BJ (cell line): ENCODE data around the gene KATNB1. TPM values are rescaled to one million over a fixed set of nuclear protein-coding genes. Genes with fewer than 3 reads are reported as not detected.

Experiments used
- CTCF ChIA-PET: fragments of 350-600 bp; formaldehyde crosslinking; extraction: SDS; loops from one replicate; lab custom pipeline; 2021; ENCODE audit warnings: antibody characterized with exemption, inconsistent platforms; lab: Yijun Ruan, JAX
- POLR2A ChIA-PET: fragments of 300-600 bp; sonication (Branson Sonifier 250); formaldehyde crosslinking; extraction: SDS; loops from one replicate; lab custom pipeline; 2021; ENCODE audit warnings: antibody characterized with exemption; lab: Charles Lee
- DNase-seq: peaks from one replicate; pipeline ENCODE4 v3.0.0-alpha.2; 2011; ENCODE audit warnings: low read depth
- H3K27me3 ChIP-seq: 2 replicates; pipeline ENCODE4 v1.6.0; 2011; ENCODE audit warnings: low read length; ENCODE audit not compliant: control insufficient read depth, insufficient read depth
- H3K36me3 ChIP-seq: 2 replicates; pipeline ENCODE4 v1.5.1; 2011; ENCODE audit warnings: low read length; ENCODE audit not compliant: control insufficient read depth, insufficient read depth
- H3K4me3 ChIP-seq: 2 replicates; pipeline ENCODE4 v1.5.1; 2011; ENCODE audit warnings: low read depth, mild to moderate bottlenecking, control low read depth, low read length
- polyA plus RNA-seq: library from polyadenylated mRNA; depleted of rRNA; stranded (reverse); fragments of >200 nt; gene quantifications from 2 replicates; pipeline ENCODE4 v1.2.3, GENCODE V29; 2011
- TF ChIP-seq, protein P1 (sequence below): IDR thresholded peaks from 2 replicates; pipeline ENCODE4 v1.5.1; 2011; ENCODE audit warnings: low read depth, mild to moderate bottlenecking, control low read depth, inconsistent platforms, low read length, moderate library complexity; ENCODE audit not compliant: insufficient read depth

Gene KATNB1
- polyA plus RNA-seq, 1 experiment = 28.1 TPM

GRCh38 chr16:57740423-57741071 is 5.0 kb downstream of the KATNB1 start:
- Histone ChIP-seq H3K4me3 (no peak overlapping the region), H3K27me3 (no peaks in the 10 kb centered on the region), H3K36me3 (peaks cover 2% of the 10 kb centered on the region)
- TF ChIP-seq, protein P1, sequence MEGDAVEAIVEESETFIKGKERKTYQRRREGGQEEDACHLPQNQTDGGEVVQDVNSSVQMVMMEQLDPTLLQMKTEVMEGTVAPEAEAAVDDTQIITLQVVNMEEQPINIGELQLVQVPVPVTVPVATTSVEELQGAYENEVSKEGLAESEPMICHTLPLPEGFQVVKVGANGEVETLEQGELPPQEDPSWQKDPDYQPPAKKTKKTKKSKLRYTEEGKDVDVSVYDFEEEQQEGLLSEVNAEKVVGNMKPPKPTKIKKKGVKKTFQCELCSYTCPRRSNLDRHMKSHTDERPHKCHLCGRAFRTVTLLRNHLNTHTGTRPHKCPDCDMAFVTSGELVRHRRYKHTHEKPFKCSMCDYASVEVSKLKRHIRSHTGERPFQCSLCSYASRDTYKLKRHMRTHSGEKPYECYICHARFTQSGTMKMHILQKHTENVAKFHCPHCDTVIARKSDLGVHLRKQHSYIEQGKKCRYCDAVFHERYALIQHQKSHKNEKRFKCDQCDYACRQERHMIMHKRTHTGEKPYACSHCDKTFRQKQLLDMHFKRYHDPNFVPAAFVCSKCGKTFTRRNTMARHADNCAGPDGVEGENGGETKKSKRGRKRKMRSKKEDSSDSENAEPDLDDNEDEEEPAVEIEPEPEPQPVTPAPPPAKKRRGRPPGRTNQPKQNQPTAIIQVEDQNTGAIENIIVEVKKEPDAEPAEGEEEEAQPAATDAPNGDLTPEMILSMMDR = no peak
- POLR2A ChIA-PET = no interaction called here
- CTCF ChIA-PET = interaction anchor here (1.1 to 4.2 kb wide), 2 partner anchors 16 to 164 kb away, joined by 3 to 22 read pairs; no protein-coding TSS in a partner anchor
- no peak for DNase-seq

DNA sequence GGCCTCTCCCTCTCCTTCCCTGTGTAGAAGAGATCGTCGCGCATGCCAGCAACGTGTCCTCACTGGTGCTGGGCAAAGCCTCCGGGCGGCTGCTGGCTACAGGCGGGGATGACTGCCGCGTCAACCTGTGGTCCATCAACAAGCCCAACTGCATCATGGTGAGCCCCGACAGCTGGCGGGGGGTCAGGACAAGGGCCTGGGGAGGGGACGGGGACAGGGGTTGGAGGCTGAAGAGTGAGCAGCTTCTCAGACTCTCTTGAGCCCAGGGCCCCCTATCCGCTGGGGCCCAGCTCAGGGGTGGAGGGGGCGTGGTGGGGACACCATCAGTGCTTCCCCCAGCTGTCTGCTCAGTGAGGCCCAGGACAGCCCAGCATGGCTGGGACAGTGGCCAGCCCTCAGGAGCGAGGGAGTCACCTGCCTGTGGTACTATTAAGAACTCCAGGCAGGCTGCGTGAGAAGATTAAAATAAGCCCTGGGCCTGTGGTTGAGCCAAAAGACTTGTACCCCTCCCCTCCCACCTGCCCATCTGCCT is 6.2 kb downstream of the KATNB1 start:
- Histone ChIP-seq H3K27me3 (no peaks in the 10 kb centered on the region), H3K4me3 (no peak overlapping the region), H3K36me3 (peaks cover 2% of the 10 kb centered on the region)
- ChIA-PET POLR2A (interaction anchor here (0.6 kb wide), 1 partner anchor 51 kb away, joined by 4 read pairs; no protein-coding TSS in a partner anchor), CTCF (interaction anchor here (1.1 to 4.2 kb wide), 3 partner anchors 13 to 165 kb away, joined by 3 to 22 read pairs (median 3); no protein-coding TSS in a partner anchor)
- TF ChIP-seq, protein P1 = no peak
- DNase-seq = no peak

GRCh38 chr16:57742543-57742942 is 7.0 kb downstream of the KATNB1 start:
- CTCF ChIA-PET = interaction anchor here (0.6 to 4.2 kb wide), 3 partner anchors 12 to 202 kb away, joined by 3 to 22 read pairs (median 3); no protein-coding TSS in a partner anchor
- TF ChIP-seq, protein P1 = no peak
- Histone ChIP-seq H3K36me3 (peaks cover 2% of the 10 kb centered on the region), H3K27me3 (no peaks in the 10 kb centered on the region), H3K4me3 (no peak overlapping the region)
- POLR2A ChIA-PET = no interaction called here
- no peak for DNase-seq

GRCh38 chr16:57743458-57743857 is 7.9 kb downstream of the KATNB1 start:
- no peak overlapping the region for H3K4me3 ChIP-seq
- no peak for DNase-seq
- POLR2A ChIA-PET = no interaction called here
- TF ChIP-seq, protein P1 = no peak
- H3K36me3 ChIP-seq = peaks cover 2% of the 10 kb centered on the region
- CTCF ChIA-PET = no interaction called here
- H3K27me3 ChIP-seq = no peaks in the 10 kb centered on the region

- H3K27me3 ChIP-seq = no peaks in the 10 kb centered on the region
- no peak for DNase-seq
- ChIA-PET CTCF (interaction anchor here (0.8 to 0.9 kb wide), 2 partner anchors 14 to 257 kb away, joined by 3 to 4 read pairs; partner anchors contain the start of gene USB1), POLR2A (no interaction called here)
- H3K36me3 ChIP-seq = peaks cover 2% of the 10 kb centered on the region
- TF ChIP-seq, protein P1 = no peak
- H3K4me3 ChIP-seq = no peak overlapping the region
Observed at GRCh38 chr16:57743886-57744641, 8.5 kb downstream of the KATNB1 start.
